Islet of Langerhans (tissue), 1 donor: ENCODE results near the gene ITGA4.

Experiments used
- FAIRE-seq: peaks from one replicate; lab custom pipeline; 2011; peaks lifted over from hg19 to GRCh38; lab: Jason Lieb, UNC

The ITGA4 gene

DNA sequence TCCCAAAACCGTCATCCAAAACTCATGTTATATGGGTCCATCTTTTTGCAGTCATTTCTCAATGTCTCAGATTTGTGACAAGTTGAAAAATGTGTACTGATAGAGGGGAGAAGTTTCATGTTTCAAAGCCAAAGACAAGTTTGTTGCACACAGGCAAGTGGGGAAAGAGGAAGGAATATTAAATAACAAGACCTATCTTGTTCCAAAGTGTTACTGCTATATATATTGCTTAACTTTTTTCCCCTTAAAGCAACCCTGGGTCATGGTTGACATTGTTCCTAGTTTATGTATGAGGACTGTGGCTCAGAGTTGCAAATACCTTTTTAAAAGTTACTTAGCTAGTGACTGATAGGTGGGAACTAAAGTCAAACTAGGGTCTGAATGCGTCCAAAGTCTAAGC, 1.7 kb downstream of the ITGA4 start:
- FAIRE-seq = no peak

DNA sequence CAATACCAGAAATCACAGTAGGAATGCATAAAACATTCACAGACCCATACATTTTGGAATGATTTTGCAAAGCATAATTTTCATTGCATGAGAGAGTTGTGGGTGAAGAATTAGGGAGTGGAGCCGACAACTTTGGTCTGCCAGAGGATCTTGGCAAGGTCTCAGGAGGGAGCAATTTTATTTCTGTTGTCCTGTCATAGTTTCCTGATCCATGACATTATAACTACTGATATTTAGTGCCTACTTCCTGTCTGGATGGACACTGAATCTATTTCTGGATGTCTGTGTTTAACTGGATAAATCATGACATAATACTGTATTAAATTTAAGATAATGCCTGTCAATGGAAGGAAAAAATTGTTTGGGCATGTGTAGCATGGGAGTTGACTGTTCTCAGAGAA, 2.4 kb downstream of the ITGA4 start:
- FAIRE-seq = no peak

DNA sequence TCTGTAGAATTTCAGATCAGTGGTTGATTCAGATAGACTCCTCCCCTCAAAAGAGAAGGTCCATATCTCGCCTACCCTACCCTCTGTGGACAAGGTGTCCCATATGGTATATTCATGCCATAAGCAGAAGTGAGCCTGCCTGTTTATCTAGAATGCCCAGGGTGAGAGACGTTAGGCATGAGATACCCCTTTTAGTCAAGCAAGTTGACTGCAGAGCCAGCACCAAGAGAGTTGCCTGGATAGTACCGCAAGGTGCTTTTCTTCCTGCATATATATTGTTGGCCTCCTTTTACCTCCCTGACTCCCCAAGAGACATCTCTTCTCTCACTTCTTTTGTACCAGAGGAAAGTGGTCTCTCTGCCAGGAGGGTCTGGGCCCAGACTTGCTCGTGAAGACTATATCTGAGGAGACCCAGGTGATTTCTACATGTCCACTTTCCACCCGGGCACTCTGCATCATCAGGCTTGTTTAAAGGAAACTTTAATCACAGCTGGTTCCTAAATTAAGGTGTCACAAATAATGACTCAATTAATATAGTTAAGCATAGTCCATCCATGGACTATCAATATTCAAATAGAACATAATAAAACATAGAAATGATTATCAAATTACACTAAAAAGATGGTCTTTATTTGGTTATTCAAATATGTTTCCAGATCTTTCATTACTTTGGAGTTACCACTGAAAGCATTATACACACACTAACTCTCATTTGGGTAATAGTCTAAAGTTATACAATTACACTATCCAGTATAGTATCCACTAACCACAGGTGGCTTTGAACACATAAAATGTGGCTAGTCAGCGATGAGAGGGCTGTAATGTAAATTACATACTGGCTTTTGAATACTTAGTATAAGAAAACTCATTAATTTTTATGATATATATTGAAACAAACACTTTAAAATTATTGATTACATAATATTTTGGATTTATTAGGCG, 4.1 kb downstream of the ITGA4 start:
- FAIRE-seq = no peak

DNA sequence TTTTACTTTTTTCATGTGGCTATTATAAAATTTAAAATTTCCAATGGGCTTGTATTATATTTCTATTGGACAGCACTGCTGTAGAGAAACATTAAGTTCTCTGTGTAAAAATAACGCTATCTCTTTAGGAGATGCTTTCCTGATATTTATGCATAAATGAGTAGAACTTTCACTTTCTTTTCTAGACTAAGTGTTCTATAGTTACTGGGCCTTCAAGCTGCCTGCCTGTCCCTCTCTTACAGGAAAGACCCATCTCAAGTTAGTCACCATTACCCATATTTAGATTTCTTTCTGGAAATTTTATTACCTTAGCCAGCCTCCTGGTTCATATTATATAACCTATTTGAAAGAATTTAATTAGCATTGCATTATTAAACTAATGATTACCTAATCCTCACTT, 4.8 kb downstream of the ITGA4 start:
- no peak for FAIRE-seq

DNA sequence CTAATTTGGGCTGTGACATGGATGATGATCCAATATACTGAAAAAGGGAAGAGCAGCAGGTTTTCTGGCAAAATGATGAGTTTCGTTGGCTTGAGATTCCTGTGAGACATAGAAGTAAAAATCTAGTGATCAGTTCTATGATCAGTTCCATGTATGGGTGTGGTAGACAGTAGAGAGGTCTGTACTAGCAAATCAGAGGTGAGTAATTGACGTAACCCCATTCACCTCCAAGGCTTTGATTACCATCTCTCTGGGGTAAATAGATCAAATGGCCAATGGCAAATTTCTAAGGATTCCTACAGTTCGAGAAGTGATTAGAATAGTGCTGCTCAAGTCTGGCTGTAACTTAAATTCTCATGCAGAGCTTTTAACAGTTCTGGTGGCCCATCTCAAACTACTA, 6.4 kb downstream of the ITGA4 start:
- no peak for FAIRE-seq

DNA sequence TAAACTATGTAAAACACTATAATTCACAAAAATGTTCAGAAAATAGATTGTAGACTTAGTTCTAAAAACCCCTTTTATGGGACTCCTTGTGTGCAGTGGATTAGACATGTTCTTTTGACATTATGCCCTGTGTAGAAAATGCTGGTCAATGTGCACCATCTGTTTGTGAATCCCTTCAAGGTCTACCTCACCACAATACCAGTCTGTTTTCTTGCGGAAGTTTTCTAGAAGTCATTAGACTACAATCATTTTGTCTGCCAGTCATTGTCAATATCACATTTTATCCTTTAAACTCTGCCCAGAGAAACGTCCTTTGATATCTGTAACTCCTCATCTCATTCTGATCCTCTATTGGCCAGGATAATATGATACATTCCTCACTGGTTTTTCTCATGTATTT, 7.8 kb downstream of the ITGA4 start:
- FAIRE-seq = no peak

DNA sequence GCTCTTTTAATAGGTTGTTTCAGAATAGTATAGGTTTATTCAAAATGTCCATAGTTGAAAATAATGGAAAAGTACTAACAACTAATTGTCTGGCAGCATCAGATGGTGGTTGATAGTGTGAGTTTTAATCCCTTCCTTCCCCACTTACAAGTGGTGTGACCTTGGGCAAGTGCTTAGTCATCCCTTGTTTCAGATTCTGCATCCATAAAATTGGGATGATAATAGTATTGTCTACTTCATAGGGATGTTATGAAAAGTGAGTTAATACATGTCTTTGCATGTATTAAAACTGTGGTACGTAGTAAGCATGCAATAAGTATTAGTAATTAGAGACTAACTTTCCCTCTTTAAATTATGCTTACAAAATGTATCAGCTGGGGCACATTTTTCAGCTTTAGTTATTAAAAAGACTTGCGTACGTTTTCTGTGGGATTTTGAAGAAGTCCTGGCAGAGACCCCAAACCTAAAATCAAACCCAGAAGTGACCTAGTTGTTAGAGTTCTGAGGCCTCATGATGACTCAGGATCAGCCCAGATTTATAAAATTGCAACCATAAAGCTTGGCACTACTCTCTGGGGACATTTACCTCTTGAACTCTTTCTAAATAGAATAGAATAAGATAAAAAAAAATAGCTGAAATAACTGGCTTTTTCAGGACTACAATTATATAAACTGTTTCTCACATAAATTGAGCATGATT, 8.6 kb downstream of the ITGA4 start:
- FAIRE-seq = no peak

DNA sequence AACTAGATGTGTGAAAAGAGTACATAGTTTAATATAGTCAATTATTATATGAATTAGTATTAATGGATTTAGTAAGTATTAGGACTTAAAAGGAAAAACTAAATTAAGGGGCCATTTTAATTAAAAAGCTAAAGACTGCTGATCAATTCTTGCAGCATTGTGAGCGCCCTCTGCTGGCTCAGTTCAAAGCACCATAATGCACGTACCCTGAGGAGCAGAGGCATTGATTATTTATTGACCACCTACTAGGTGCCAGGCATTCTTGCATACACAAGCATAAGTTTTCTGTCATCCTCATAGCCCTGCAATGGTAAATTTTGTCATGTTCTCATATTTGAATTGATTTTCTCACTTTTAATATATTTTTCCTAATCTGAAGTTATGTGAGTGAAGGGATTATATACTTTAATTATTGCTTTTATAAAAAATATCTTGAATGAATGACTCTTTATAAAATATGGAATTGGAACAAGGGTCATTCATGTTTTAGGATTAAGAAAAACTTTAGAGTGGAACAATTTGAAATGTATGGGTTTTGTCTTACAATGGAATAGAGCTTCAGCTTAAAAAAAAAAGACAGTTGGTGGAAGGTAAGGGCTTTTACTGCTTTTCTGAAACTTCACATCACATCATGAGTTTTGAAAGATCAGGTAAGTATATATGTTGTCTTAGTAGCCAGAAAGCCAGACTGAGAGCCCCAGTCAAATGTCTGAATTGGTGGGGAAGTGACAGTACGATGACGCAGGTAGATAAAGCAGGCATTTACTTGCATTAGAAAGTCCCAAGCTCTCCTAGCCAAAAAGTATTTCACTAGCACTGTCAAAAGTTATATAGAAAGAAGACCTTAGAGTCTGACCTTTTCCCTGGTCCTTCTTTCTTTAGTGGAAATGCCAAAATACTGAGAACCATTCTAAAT, 9.7 kb downstream of the ITGA4 start:
- no peak for FAIRE-seq

DNA sequence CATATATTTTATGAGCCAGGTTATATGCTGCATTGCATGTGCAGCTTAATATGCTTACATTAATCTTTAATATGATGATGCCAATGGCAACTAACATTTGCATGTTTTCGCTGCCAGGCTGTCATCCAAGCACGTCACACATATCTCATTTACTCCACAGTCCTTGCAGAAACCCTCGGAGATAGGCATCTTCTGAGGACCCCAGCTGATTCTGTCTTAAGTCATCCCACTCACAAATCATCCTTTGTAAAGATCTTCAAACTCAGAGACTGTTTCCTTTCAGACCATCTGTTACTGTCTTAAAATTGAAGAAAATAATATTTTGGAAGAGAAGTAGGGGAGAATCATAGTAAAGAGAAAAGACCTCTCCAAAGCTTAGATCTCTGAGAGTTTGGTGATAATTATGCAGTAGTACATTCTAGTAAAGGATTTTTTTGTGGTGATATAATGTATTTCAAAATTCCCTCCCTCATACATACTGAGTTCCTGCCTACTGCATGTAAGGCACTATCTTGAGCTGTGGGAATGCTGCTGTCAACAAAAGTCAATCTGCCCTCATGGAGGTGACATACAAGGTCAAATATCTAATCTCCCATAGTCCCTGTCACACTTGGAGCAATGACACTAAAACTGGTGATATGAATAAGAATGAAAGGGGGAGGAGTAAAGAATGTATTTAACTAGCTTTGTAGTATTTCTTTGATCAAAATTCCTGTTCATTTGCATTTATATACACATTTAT, 11.0 kb downstream of the ITGA4 start:
- FAIRE-seq = no peak

DNA sequence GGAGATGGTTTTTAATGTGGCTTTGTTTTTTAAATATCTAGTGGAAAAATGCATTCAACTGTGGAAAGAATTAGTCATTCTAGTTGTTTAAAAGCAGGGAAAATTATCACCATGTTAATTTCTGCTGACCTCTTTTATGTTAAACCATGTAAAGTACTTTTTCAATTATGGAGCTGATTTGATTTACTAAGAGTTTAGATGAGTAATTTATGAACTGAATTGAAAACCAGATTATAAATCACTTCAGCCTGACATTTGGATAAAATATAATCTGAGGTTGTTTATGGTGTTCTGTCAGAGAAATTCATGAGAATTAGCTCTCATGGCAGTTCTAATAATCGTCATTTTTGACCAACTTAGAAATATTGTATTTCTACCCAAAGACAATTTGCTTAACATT, 11.6 kb downstream of the ITGA4 start:
- FAIRE-seq = no peak

DNA sequence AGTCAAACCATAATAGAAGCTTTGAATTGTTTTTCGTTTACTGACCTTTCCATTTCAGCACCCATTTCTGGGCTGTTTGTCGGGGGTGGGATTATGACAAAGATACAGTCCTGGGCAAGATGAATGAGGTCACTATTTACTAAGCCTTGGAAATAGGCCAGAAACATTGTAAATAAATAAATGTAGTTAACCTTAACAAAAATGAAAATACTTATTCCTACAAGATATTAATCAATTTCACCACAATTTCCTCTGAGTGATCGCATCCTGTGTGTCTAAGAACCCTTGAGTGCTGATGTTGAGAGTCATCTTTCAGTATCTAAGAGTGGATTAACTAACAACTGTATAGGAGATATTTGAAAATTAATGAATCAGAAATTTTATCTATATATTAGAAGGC, 14.0 kb downstream of the ITGA4 start:
- no peak for FAIRE-seq

DNA sequence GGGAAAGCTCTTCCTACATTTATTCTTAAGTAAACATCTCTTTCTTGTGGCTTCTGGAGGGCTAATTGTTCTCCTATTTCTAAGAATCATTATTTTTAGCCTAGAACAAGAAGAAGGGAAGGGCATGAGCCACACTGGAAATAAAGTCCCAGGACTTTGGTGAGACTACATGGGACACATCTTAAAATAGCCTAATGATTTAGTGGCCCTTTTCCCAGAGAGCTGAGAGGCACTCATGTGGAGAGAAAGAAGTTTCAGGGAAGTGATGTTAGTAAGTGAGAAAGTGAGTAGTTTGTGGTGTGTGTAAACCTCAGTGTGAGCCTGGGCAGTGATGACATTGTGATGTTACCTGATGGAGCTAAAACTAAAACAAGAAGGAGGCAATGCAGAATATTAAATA, 14.6 kb downstream of the ITGA4 start:
- FAIRE-seq = peak; percentile 5

DNA sequence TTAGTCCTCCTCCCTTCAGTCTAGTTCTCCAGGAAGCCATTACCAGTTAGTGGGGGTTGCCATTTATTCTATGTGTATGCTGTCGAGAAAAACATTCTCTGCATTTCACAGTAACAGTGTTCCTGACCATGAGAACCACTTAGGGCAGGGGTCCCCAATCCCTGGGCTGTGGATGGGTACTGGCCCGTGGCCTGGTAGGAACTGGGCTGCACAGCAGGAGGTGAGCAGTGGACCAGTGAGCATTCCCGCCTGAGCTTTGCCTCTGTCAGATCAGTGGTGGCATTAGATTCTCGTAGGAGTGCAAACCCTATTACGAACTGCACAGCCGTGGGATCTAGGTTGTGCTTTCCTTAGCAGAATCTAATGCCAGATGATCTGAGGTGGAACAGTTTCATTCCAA, 15.8 kb downstream of the ITGA4 start:
- FAIRE-seq = no peak

DNA sequence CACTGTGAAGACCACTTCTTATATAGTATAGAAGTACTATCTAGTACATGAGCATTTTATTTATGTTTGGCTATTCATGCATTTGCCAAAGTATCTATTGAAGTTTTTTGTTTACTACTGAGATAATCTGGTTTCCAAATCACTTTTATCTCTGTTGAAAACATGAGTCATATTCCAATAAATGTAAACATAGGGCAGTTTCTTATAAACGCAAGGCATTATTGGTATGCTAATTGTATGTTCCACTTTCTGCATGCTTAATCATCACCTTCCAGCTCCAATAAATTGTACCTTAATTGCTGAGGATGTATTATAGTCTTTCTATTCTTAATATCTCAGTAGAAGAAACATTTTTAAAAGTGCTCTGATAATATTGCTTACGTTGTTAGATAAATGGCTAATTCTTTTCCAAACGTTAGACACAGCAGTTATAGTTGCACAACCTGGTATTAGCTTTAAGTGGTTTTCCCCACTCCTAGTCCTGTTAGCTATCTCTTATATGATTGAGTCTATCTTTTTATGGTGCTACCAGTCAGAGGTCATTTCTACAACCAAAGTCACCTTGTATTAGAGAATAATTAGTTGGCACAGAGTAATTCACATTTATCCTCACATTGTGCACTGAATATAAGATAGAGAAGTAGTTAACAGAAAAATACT, 17.2 kb downstream of the ITGA4 start:
- FAIRE-seq = no peak

DNA sequence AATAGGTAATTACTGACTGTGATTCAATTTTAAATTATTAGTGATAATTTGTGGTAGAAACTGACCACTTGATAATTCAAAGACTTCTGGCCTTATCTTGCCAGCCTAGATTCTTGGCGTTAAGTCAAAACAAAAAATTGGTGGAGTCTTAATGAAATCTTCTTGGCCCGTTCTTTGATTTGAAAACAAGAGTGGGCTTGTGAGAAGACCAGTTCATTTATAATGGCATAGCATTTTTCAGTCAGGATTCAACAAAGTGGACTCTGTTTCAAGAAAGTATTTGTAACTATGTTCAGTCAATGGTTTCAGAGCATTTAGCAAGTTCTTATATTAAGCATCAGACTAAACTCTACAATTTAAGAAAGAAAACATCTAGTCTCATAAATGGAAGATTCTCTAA, 26.0 kb downstream of the ITGA4 start:
- FAIRE-seq = no peak

DNA sequence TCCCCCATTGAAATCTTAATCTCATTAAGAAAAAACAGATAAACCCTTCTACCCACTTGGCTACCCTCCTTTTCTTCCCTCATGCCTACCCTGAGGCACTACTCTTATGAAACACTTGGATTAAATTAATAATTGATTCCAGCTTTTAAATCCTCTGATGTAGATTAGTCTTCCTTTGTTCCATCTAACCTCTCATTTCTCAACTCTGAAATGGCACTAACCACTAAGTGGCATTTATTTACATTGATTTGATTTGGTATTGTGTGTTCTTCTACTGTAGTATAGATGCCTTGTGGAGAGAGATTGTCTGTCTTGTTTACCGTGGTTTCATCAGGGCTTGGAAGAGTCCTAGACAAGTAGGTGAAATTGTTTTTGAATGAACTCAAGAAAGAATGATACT, 26.7 kb downstream of the ITGA4 start:
- FAIRE-seq = no peak

DNA sequence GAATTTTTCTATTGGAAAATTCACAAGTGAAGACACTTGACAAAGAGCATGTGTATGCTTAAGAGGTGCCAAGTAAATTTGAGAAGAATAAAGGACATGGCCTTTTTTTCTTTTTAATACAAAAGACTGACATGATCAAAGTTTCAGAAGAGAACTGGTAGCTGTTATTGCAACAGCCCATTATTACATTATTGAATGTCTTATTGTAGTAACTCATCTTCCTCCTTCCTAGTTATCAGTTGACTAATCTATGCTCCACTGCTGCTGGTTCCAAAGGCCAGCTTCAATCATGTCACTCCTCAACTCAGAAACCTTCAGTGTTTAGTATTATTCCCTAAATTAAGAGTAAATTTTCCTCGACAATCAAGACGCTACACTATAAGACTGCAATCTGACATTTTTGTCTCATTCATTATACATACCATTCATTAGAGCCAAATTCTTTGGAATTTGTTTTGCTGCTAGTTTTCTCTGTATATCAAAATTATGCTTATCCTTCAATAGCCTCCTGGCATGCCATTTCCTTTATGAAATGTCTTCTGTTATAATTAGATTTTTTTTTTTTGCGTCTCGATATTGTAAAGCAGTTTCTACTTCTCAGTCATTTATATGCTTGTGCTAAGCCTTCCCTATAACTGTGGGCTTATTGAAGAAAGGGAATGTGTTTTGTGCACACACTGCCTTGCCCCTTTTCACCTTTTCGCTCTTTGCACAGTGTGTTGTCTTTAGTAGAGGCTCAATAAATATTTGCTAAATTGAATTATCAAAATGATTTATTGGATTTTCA, 27.9 kb downstream of the ITGA4 start:
- FAIRE-seq = no peak

DNA sequence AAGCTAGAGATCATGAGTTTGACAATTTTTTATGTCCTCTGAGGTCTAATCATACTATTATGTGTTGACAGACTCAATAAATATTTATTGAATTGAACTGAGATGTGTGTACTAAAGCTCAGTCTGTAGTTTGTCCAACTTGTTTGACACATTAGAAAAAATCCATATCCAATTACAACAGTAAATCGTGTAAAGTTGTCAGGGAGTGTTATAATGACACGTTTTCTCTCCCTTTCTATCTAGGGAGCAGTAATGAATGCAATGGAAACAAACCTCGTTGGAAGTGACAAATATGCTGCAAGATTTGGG, 28.4 kb downstream of the ITGA4 start:
- no peak for FAIRE-seq

DNA sequence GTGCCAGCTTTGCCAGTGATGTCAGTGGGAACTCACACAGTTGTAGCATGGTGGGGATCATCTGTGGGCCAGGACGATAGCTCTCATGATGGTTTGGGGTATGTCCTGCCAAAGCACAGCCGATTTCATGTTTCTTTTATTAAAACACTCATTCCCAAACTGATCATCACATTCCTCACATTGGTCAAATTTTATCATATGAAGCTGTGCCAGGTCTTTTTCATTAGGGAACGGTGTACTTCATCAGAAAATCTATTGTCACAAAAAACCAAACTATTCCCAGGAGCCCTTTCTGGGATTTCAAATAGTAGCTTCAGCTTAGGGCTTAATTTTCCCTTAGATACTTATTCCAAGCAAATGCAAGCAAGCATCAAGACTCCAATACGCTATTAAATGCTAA, 42.0 kb downstream of the ITGA4 start:
- FAIRE-seq = no peak

DNA sequence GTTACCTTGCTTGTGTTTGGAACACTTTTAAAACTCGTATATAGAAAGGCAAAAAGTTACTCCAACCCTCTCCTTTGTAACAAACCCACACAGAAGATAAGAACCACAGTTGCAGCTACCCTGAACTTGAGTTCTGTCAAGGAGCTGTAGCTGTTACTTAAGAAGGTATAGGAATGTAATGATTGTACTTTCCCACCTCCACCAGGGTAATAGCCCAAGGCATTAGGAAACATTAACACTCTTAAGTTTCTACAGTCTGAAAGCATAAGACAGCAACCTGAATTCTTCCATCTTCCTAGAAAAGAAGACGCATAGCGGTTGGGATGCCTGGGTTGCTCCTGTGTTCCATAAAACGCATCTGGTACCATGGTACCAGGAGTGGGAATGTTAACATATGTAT, 43.0 kb downstream of the ITGA4 start:
- no peak for FAIRE-seq

DNA sequence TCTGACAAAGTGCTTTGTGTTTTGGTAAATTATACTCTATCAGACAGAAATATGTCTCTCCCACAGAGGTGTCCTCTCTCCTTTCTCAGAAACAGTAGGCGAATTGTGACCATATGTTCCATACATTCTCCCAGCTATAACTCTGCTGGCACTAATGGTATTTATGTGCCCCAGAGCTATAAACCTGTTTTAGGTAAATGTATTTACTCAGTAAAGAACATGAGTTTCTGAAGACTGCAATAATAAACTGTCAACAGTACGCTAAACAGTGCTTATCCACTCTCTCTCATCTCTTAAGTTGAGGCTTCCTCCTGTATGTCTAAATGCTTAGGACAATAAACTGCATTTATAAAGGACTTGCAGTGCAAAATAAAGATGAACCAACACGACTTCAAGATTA, 58.5 kb downstream of the ITGA4 start:
- FAIRE-seq = no peak
